GM23248 (cell line): ENCODE measurements around the gene ALPI. TPM values are rescaled to one million over a fixed set of nuclear protein-coding genes. Genes with fewer than 3 reads are reported as not detected.

ENCODE experiments used
- DNase-seq: peaks from one replicate; pipeline ENCODE4 v3.0.0-alpha.2; 2015
- H2AFZ ChIP-seq: fragments of 200-600 bp; sonication (generic); 2 replicates; pipeline ENCODE4 v1.6.1; 2016; ENCODE audit warnings: antibody characterized with exemption
- H3F3A ChIP-seq: fragments of 200-600 bp; sonication (generic); 2 replicates; pipeline ENCODE4 v1.6.1; 2016; ENCODE audit warnings: mild to moderate bottlenecking, antibody characterized with exemption, mixed run types; ENCODE audit not compliant: insufficient read depth
- H3K27ac ChIP-seq: fragments of 200-600 bp; sonication (generic); 2 replicates; pipeline ENCODE4 v1.5.1; 2016; ENCODE audit warnings: mild to moderate bottlenecking
- H3K27me3 ChIP-seq: fragments of 200-600 bp; sonication (generic); replicated peaks from 2 replicates; pipeline ENCODE4 v1.6.1; 2016; ENCODE audit warnings: mild to moderate bottlenecking; ENCODE audit not compliant: insufficient read depth
- H3K36me3 ChIP-seq: fragments of 200-600 bp; sonication (generic); 2 replicates; pipeline ENCODE4 v1.6.1; 2016; ENCODE audit warnings: low read depth, mild to moderate bottlenecking
- H3K4me1 ChIP-seq: fragments of 200-600 bp; sonication (generic); 2 replicates; pipeline ENCODE4 v1.6.1; 2016; ENCODE audit warnings: mild to moderate bottlenecking; ENCODE audit not compliant: insufficient read depth
- H3K4me2 ChIP-seq: fragments of 200-600 bp; sonication (generic); one replicate; pipeline ENCODE4 v1.6.1; 2016; ENCODE audit warnings: mild to moderate bottlenecking; ENCODE audit not compliant: unreplicated experiment
- H3K4me3 ChIP-seq: fragments of 200-600 bp; sonication (generic); 2 replicates; pipeline ENCODE4 v1.5.1; 2016; ENCODE audit warnings: mild to moderate bottlenecking
- H3K79me2 ChIP-seq: fragments of 200-600 bp; sonication (generic); 2 replicates; pipeline ENCODE4 v1.6.1; 2016; ENCODE audit warnings: mild to moderate bottlenecking; ENCODE audit not compliant: insufficient read depth
- H3K9ac ChIP-seq: fragments of 200-600 bp; sonication (generic); 2 replicates; pipeline ENCODE4 v1.6.1; 2016; ENCODE audit warnings: mild to moderate bottlenecking
- H3K9me2 ChIP-seq: fragments of 200-600 bp; sonication (generic); 2 replicates; pipeline ENCODE4 v1.6.1; 2016; ENCODE audit warnings: mixed run types, mild to moderate bottlenecking, moderate library complexity; ENCODE audit not compliant: insufficient read depth
- H3K9me3 ChIP-seq: fragments of 200-600 bp; sonication (generic); one replicate; pipeline ENCODE4 v1.6.1; 2017; ENCODE audit warnings: low read depth
- H4K20me1 ChIP-seq: fragments of 200-600 bp; sonication (generic); 2 replicates; pipeline ENCODE4 v1.6.0; 2016; ENCODE audit not compliant: insufficient read depth
- EZH2 ChIP-seq: fragments of 200-600 bp; sonication (generic); IDR thresholded peaks from 2 replicates; pipeline ENCODE4 v1.6.1; 2018; ENCODE audit warnings: antibody characterized with exemption, mild to moderate bottlenecking; ENCODE audit not compliant: insufficient read depth, poor library complexity, severe bottlenecking
- EZH2phosphoT487 ChIP-seq: fragments of 200-600 bp; sonication (generic); IDR thresholded peaks from 2 replicates; pipeline ENCODE4 v1.6.1; 2018; ENCODE audit warnings: antibody characterized with exemption, moderate library complexity, mild to moderate bottlenecking, low read depth; ENCODE audit not compliant: insufficient read depth
- WGBS, 2 experiments: methylation state at CpG; one replicate each; pipeline ENCODE4 v1.1.6; 2015 to 2017; ENCODE audit warnings: low lambda C conversion rate in 2 of 2, low coverage in 1 of 2; ENCODE audit errors: missing lambda C conversion rate in 2 of 2; 5-methylcytosine and 5-hydroxymethylcytosine counted together
- in situ Hi-C: fragments of 300-500 bp; cut with MboI; formaldehyde crosslinking; loops from 2 replicates; pipeline ENCODE4 v1.15.0; 2020
- polyA plus RNA-seq: library from polyadenylated mRNA; unstranded; fragments of >200 nt; fragmentation: Nextera tagmentation; extraction: Ambion mirVana; gene quantifications from 2 replicates; pipeline ENCODE4 v1.2.1, GENCODE V29; 2016
- total RNA-seq: library from RNA; depleted of rRNA; stranded (reverse); fragments of >200 nt; shearing (Covaris generic); gene quantifications from 2 replicates; pipeline ENCODE4 v1.2.3, GENCODE V29; 2014

ALPI gene
- total and polyA plus RNA-seq, 2 experiments from 2014 or later = not detected

GRCh38 chr2:232492236-232492848 lies 36.4 kb downstream of the ALPI start:
- Histone ChIP-seq H3K9me2 (no peaks in the 10 kb centered on the region), H3K9ac (no peak overlapping the region), H3F3A (no peaks in the 10 kb centered on the region), H2AFZ (no peak overlapping the region), H3K79me2 (no peaks in the 10 kb centered on the region), H3K4me2 (no peak overlapping the region), H3K27me3 (peaks cover 14% of the 10 kb centered on the region; the same call in 1 of the 2 replicates), H3K36me3 (no peaks in the 10 kb centered on the region), H4K20me1 (no peaks in the 10 kb centered on the region), H3K9me3 (no peaks in the 10 kb centered on the region), H3K4me3 (no peak overlapping the region), H3K4me1 (no peaks in the 10 kb centered on the region), H3K27ac (no peak overlapping the region)
- TF ChIP-seq EZH2 (no peak), EZH2phosphoT487 (no peak)
- 46 to 54% methylated on average over 8 of the region's 8 CpGs for WGBS, 2 experiments
- no peak for DNase-seq
- in situ Hi-C loops = no loop called here

- no peaks in the 10 kb centered on the region for H3K9me2 ChIP-seq
- H3K79me2 ChIP-seq = no peaks in the 10 kb centered on the region
- H3K36me3 ChIP-seq = no peaks in the 10 kb centered on the region
- no peak overlapping the region for H3K9ac ChIP-seq
- in situ Hi-C loops = no loop called here
- no peak overlapping the region for H3K4me3 ChIP-seq
- H2AFZ ChIP-seq = no peak overlapping the region
- no peaks in the 10 kb centered on the region for H4K20me1 ChIP-seq
- H3K4me2 ChIP-seq = no peak overlapping the region
- peaks cover 14% of the 10 kb centered on the region; the same call in 1 of the 2 replicates for H3K27me3 ChIP-seq
- H3K9me3 ChIP-seq = no peaks in the 10 kb centered on the region
- TF ChIP-seq EZH2phosphoT487 (no peak), EZH2 (no peak)
- H3F3A ChIP-seq = no peaks in the 10 kb centered on the region
- no peaks in the 10 kb centered on the region for H3K4me1 ChIP-seq
- 71 to 77% methylated on average over 24 of the region's 24 CpGs for WGBS, 2 experiments
- no peak overlapping the region for H3K27ac ChIP-seq
- no peak for DNase-seq
Observed at GRCh38 chr2:232492963-232493700, 37.2 kb downstream of the ALPI start.

GRCh38 chr2:232493701-232494474 lies 37.9 kb downstream of the ALPI start:
- H3K9me2 ChIP-seq = no peaks in the 10 kb centered on the region
- in situ Hi-C loops = no loop called here
- 51 to 52% methylated on average over 8 to 10 of the region's 10 CpGs for WGBS, 2 experiments
- H3K4me2 ChIP-seq = no peak overlapping the region
- H2AFZ ChIP-seq = no peak overlapping the region
- no peak for DNase-seq
- H3K4me3 ChIP-seq = no peak overlapping the region
- H3K27ac ChIP-seq = no peak overlapping the region
- TF ChIP-seq EZH2 (no peak), EZH2phosphoT487 (no peak)
- no peaks in the 10 kb centered on the region for H3K9me3 ChIP-seq
- no peaks in the 10 kb centered on the region for H3K36me3 ChIP-seq
- H3F3A ChIP-seq = no peaks in the 10 kb centered on the region
- peaks cover 11% of the 10 kb centered on the region; the same call in 1 of the 2 replicates for H3K27me3 ChIP-seq
- no peaks in the 10 kb centered on the region for H4K20me1 ChIP-seq
- no peak overlapping the region for H3K9ac ChIP-seq
- no peaks in the 10 kb centered on the region for H3K79me2 ChIP-seq
- H3K4me1 ChIP-seq = no peaks in the 10 kb centered on the region

GRCh38 chr2:232494542-232494941 lies 38.6 kb downstream of the ALPI start:
- no peaks in the 10 kb centered on the region for H3K9me3 ChIP-seq
- no peak overlapping the region for H3K27ac ChIP-seq
- H3K4me3 ChIP-seq = no peak overlapping the region
- 69 to 70% methylated on average over 5 of the region's 5 CpGs for WGBS, 2 experiments
- H3K4me1 ChIP-seq = no peaks in the 10 kb centered on the region
- DNase-seq = no peak
- H3K4me2 ChIP-seq = no peak overlapping the region
- in situ Hi-C loops = no loop called here
- H3K9me2 ChIP-seq = no peaks in the 10 kb centered on the region
- no peaks in the 10 kb centered on the region for H3K79me2 ChIP-seq
- H2AFZ ChIP-seq = no peak overlapping the region
- no peaks in the 10 kb centered on the region for H3K36me3 ChIP-seq
- no peaks in the 10 kb centered on the region for H3F3A ChIP-seq
- no peak overlapping the region for H3K9ac ChIP-seq
- TF ChIP-seq EZH2phosphoT487 (no peak), EZH2 (no peak)
- 0 out of 2 replicates have a peak, but pooled peaks cover 9% of the 10 kb centered on the region for H3K27me3 ChIP-seq
- H4K20me1 ChIP-seq = no peaks in the 10 kb centered on the region
